ENCODE data around the gene TMEM201. TPM values are rescaled to one million over a fixed set of nuclear protein-coding genes. Genes with fewer than 3 reads are reported as not detected.

TMEM201 gene
- total and polyA plus RNA-seq, 9 of the 15 experiments (the other 6 are each of a cell fraction or from before 2014, with no cell fraction given) = 0.42 to 51.3 (median 7.4) TPM

DNA sequence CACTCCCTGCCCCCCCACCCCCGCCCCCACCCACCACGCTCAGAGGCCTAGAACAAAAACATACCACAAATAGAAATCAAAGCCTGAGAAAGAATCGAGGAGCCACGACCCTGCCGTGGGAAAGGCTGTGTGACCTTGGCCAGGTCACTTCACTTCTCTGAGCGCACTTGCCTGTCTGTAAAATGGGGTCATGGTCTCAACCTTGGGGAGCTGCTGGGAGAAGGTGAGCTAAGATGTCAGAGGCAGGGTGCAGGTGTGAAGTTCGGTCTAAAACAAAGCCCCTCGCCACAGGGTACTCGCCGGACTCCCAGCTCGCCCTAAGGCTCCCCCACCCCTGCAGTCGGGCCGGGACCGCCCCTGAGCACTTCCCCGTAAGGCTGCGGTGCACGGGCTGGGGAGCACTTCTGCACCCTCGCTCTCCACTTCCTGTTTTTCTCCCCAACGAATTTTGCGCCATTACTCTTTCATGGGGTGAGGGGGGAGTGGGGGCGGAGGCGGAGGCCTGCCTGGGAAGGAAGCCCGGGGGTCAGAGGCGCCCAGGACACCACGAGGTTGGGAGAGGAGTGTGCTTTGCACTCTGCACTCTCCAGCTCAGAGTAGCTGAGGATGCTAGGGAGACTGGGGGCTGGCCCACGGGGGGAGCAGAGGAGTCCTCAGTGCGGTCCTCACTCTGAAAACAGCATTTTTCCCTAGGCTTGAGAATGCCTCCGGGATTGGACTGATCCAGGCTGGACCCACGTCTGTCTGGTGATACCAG, 40.9 kb downstream of the TMEM201 start:
- H3K4me2 ChIP-seq (ENCODE audit: insufficient read depth, low read length) = peak overlapping the region; percentile 42; the same call in 1 of the 2 replicates
- peak overlapping the region; percentile 73 for H2AFZ ChIP-seq (ENCODE audit: low read depth, low read length)
- H3K4me1 ChIP-seq (replicated peaks in 1 of 2; ENCODE audit: control insufficient read depth in 2 of 2, insufficient read depth in 2 of 2, low read length in 2 of 2) = peaks cover 17 to 38% of the 10 kb centered on the region in 2 experiments; a peak in 4 of 5 replicates
- H3K27ac ChIP-seq (ENCODE audit: extremely low read depth, low read depth, low read length) = no peak overlapping the region; the same call in 2 of the 3 replicates
- H3K9ac ChIP-seq (ENCODE audit: insufficient read depth in 1 of 2, low read depth in 2 of 2, low read length in 2 of 2) = peak overlapping the region in 1 of 2 experiments; percentile 80; a peak in 2 of 4 replicates
- 27% methylated on average over 27 of the region's 29 CpGs for WGBS (ENCODE audit: insufficient coverage, low coverage, missing lambda C conversion rate)
- intact Hi-C loops (cut with micrococcal nuclease) = loop anchor here (5.0 kb wide), 1 partner anchor 58 kb away; no protein-coding TSS in a partner anchor
- H3K9me1 ChIP-seq (ENCODE audit: control insufficient read depth, insufficient read depth, low read length) = no peaks in the 10 kb centered on the region
- H4K20me1 ChIP-seq (replicated peaks; ENCODE audit: control insufficient read depth, insufficient read depth, low read length) = no peaks in the 10 kb centered on the region
- ChIA-PET POLR2A (interaction anchor here (0.6 kb wide), 2 partner anchors 127 to 243 kb away, joined by 3 read pairs; no protein-coding TSS in a partner anchor), CTCF (ENCODE audit: low intra/inter-chr PET ratio) (interaction anchor here (0.6 to 3.6 kb wide), 2 partner anchors 36 to 238 kb away, joined by 3 to 59 read pairs; no protein-coding TSS in a partner anchor)
- no peaks in the 10 kb centered on the region; a peak in 1 of 5 replicates for H3K27me3 ChIP-seq (ENCODE audit: control insufficient read depth in 2 of 2, insufficient read depth in 2 of 2, low read length in 2 of 2)
- no peaks in the 10 kb centered on the region for H3K79me2 ChIP-seq (ENCODE audit: control insufficient read depth, insufficient read depth, low read length)
- ATAC-seq = peak; percentile 14
- no peaks in the 10 kb centered on the region for H3K36me3 ChIP-seq (ENCODE audit: control insufficient read depth, insufficient read depth, low read length)
- no peak overlapping the region for H3K4me3 ChIP-seq
- in situ Hi-C loops (cut with MboI) = loop anchor here (5.0 kb wide), 1 partner anchor 238 kb away; no protein-coding TSS in a partner anchor
- H3K9me3 ChIP-seq (replicated peaks; ENCODE audit: control insufficient read depth, insufficient read depth, low read depth, low read length) = no peaks in the 10 kb centered on the region
- FAIRE-seq = no peak
- peak in 1 of 4 experiments; percentile 38 for DNase-seq (ENCODE audit: extremely low read depth in 1 of 4, low spot score in 3 of 4)
- BruUV-seq (replicated peaks) = no TSS peak
- TF ChIP-seq BRCA1 (IDR thresholded peaks at IDR 0.05) (no peak), BRCA1 (CRISPR knock-in tag; IDR thresholded peaks at IDR 0.05) (0 out of 2 replicates have a peak, but pooled peaks have one; percentile 22), SP1 (CRISPR knock-in tag; IDR thresholded peaks at IDR 0.05) (peak; percentile 5; the same call in 1 of the 2 replicates), HMG20A (CRISPR knock-in tag; conservative IDR thresholded peaks at IDR 0.05) (no peak), CXXC5 (CRISPR knock-in tag; IDR thresholded peaks at IDR 0.05) (peak; percentile 32; the same call in 1 of the 2 replicates), SMARCA4 (IDR thresholded peaks at IDR 0.05) (peak; percentile 31; the same call in 1 of the 2 replicates), ELF4 (CRISPR knock-in tag; IDR thresholded peaks at IDR 0.05) (0 out of 2 replicates have a peak, but pooled peaks have one; percentile 51), ZNF3 (CRISPR knock-in tag; IDR thresholded peaks at IDR 0.05) (no peak), RBM25 (IDR thresholded peaks at IDR 0.05; ENCODE audit: low read depth, low read length, severe bottlenecking) (peak; percentile 98), ZNF655 (CRISPR knock-in tag; IDR thresholded peaks at IDR 0.05) (no peak), GTF3C2 (IDR thresholded peaks at IDR 0.05; ENCODE audit: borderline replicate concordance, extremely low read depth, insufficient read length) (no peak)

Data from K562 (cell line).